ENCODE results near the gene CPNE4.
"Not testable (repeated sequence)": the region's sequence is repeated elsewhere in the genome, so short reads cannot be mapped to it uniquely, and the experiment has no call there.

Gene CPNE4

GRCh38 chr3:132016061-132017041, 18.5 kb downstream of the CPNE4 start:
- FAIRE-seq, result no peak

DNA sequence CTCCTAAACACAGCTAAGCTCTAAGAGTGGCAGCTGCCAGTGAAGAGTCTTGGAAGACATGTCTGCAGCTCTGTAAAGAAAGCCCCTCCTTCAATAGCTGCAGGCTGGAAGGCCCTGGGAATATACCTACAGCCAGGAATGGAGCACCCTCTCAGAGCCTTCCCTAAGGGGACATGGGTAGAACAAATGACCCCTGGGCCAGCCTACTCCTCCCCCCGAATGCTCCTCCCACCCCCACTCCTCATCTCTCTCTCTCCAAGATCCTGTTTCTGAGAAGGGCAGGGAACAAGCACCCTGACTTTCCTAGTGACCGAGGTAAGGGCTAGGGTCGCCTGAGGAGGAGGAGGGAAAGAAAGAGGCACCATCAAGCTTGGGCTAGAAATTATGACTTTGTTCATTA, 20.7 kb downstream of the CPNE4 start:
- FAIRE-seq, result no peak

- FAIRE-seq, result no peak
Measured at GRCh38 chr3:132009241-132009640, 25.6 kb downstream of the CPNE4 start.

DNA sequence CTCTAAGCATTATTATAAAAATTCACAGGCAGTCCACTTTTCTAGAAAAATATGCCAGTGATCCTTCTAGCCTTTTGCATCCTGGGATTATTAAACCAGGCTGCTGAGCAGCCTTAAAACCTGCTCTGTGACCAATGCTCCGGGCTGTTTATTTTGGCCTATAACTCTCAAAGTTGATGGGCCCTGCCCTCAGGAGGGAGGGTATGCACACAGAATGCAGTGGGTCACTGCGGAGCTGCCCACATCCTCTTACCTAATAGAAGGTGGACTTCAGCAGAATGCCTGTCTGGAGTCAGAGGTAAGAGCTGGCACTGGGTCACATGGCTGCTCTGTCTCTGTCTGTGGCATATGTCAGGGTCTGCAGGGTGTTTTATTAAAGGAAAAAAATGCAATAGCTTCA, 26.0 kb downstream of the CPNE4 start:
- FAIRE-seq, result no peak

GRCh38 chr3:132007617-132008016, 27.2 kb downstream of the CPNE4 start:
- FAIRE-seq, result no peak

DNA sequence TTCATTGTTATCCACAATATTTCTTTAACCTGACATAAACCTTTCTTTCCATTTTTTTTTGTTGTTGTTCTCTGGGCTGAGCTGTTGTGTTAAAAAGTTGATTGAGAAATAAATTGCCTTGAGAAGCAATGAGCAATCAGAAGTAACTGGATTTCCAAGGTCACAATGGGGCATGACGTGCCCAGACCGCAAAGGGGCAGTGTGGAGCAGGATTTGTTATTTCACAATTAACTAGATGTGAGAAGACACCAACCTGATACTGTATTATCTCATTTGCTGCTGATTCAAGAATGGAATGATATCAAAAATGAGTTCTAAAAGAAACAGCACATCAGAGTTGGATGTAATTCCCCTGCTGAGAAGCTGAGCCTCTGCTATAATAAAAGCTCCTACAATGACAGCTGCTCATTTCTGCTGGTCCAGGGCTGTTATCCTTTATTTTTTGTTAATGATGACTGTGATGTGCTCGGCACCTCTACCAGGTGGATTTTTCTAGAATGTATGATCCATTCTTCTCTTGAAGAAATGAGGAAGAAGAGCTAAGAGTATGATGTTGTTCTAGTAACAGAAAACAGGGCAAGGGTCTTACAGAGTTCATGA, 28.1 kb downstream of the CPNE4 start:
- peak; percentile 39 for FAIRE-seq

GRCh38 chr3:132004571-132004970, 30.2 kb downstream of the CPNE4 start:
- FAIRE-seq, result no peak

DNA sequence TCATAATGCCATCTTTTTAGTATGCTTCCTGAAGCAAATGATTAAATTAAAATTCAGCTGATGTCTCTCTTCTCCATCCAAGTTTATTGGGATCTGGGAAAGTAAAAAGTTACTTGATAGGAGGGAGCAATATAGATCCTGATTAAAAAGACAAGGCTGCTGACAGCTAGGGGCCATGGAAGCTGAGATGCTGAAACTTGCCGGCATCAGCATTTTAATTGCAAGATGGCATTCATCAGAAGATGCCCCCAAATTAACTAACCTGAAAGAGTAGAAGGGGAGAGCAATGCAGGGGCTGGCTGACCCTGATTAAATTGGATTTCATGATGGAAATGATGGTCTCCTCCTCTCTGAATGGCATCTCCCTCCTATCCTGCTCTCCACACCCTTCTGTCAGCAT, 31.1 kb downstream of the CPNE4 start:
- FAIRE-seq, result no peak

- FAIRE-seq, result no peak
Measured at GRCh38 chr3:132001999-132002398, 32.8 kb downstream of the CPNE4 start.

DNA sequence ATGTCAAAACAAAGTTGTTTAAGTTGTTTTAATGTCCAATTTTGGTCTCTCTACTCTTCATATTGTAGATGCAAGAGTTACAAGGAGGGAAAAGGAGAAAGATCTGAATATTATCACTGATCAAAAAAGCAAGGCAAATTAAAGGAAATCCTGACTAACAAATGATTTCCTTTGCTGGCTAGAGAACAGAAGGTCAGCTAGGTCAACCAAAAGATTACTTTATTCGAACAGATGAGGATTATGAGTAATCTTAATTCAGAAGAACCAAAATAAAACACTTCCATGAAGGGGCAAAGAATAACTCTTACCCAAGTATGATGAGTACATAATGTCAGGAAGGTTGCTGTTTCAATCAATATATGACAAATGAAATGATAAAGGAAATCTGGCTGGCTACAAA, 33.8 kb downstream of the CPNE4 start:
- FAIRE-seq, result no peak

- no peak for FAIRE-seq
Measured at GRCh38 chr3:131998027-131998426, 36.8 kb downstream of the CPNE4 start.

DNA sequence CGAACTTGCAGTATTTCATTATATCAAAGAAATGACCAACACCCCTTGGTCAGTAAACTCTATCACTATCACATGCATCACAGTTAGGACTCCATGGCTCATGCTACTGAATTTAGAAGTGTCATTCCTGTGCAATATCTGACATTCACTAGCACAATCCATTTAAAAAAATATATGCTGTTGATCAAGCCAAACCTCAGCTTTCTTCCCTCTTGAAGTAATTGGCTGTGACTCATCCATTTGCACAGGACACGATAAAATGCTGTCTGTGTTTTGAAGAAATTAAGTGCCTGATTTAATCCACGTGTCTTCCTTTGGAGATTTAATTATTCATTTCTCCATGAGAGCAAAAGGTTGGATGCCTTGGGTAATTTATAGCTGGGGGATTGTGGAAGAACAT, 38.9 kb downstream of the CPNE4 start:
- no peak for FAIRE-seq

DNA sequence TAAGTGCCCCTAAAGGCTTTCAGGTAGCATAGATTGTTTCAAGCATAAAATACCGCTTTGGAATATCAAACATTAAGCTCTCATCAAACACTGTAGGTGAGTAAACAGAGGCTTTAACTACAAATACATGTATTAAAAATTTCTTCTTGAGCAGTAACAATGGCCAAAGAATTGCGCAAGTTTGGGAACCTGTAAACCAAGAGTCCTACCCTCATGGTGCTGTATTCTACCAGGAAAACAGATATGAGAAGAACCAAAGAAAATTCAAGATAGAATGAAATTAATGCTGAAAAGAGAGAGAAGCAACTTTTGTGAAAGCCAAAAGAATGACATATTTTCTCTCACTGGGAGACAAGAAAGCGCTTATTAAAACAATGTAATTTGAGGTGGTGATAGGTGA, 45.5 kb downstream of the CPNE4 start:
- no peak for FAIRE-seq

GRCh38 chr3:131988209-131988608, 46.6 kb downstream of the CPNE4 start:
- FAIRE-seq, result no peak

GRCh38 chr3:131983689-131984088, 51.1 kb downstream of the CPNE4 start:
- no peak for FAIRE-seq

DNA sequence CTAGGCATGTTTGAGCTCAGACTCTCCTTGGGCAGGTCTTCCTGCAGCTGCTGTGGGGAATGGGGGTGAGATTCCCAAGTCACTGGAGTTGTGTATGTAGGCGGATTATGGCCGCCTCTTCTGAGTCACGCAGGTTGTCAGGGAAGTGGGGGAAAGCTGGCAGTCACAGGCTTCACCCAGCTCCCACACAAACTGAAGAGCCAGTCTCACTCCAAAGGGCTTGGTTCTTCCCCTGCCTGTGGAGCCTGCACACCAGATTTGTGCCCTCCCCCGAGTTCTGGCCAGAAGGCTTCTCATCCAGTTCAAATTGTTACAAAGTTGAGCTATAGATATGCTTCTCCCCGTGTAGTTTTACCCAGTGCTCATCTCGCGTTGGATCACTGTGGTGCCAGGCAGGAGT, 53.5 kb downstream of the CPNE4 start:
- FAIRE-seq, result no peak

GRCh38 chr3:131976448-131976847, 58.4 kb downstream of the CPNE4 start:
- FAIRE-seq, result no peak

DNA sequence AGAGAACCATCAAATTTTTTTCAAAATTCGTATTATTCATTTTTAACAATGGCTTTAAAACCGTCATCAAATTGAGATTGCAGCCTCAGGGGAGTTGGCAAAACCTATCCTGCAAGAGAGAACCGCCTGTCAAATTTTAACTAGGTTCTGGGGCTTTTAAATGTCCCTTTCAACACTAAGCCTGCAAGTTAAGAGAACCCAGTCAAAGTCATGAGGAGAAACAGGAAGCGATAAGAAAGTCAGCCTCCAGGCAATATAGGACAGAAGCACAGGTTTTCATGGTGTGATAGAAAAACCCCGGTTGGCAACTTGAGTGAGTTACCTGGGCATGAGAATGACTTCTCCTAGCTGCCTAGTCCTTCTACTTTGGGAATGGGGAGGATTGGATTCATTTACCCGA, 59.8 kb downstream of the CPNE4 start:
- no peak for FAIRE-seq

- no peak for FAIRE-seq
Measured at GRCh38 chr3:131973731-131974130, 61.1 kb downstream of the CPNE4 start.

DNA sequence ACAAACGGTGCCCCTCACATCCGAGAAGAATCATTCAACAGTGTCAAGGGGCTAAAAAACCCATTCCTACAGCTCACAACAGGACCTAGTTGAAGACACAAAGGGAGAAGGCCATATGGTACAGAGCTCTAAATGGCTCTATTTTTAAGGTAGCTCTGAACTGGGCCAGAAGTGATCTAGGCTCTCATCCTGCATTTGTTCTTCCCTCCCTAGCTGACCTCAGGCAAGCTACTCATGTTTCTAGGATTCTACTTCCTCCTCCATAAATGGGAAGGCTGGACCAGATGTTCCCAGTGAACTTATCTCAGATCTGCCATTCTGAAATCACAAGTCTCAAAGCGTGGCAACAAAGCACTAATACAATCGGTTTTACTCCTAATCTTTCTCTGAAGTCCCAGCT, 62.3 kb downstream of the CPNE4 start:
- FAIRE-seq, result no peak

DNA sequence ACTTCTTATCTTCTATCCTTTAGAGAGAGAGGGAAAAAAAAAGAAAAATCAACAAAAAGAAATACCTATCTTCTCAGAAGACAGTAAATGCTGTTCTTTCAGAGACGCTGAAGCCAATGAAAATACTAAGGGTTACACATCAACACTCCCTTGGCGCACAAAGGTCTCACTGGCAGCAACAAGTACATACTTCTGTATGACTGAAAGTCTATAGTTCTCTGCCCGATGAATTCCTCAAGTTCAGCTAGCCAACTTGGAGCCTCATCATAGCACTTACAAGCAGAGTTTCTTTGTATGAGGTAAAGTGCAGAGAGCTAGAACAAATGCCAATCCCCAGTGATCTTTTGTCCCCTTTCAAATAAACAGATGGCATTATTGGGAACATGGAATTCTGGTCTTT, 62.7 kb downstream of the CPNE4 start:
- no peak for FAIRE-seq

GRCh38 chr3:131963442-131963841, 71.4 kb downstream of the CPNE4 start:
- not testable (repeated sequence) for FAIRE-seq

GRCh38 chr3:131962982-131963381, 71.8 kb downstream of the CPNE4 start:
- no peak for FAIRE-seq

DNA sequence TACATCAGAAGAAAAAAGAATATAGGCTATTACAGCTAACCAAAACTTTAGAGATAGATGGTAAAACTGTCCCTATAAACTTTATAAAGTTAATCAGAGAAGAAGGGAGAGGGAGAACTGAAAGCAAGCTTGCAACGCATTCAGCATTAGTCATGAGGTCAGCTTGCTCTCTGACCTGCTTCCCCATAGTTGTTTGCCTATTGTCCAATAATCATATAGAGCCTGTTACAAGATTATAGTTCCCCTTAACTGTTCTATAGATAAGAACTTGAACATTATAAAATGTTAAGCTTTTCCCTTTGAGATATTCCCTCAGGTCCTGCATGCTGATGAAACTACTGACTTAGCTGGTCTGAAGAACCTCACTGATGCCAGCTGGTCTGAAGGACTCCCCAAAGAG, 74.5 kb downstream of the CPNE4 start:
- no peak for FAIRE-seq

DNA sequence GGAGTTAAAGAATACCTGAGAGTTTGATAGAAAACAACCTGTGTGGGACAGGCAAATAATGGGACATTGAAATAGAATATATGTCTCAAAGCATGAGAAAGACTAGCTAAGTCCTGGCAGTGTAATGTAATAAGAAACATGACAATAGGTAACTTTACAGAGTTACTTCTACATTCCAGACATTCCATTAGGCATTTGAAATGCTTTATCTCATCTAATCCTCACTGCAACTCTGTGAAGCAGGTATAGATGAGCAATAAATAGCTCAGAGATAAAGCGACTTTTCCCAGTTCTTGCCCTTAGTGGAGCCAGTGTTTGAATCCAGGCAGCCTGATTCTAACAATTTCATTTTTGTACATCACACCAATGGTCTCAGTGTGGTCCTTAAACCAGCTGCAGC, 76.8 kb downstream of the CPNE4 start:
- no peak for FAIRE-seq

Measured in G401.6 (cell line).